Adipocyte (in vitro differentiated cells): Measurements from ENCODE around the gene LHFPL2.
A peak's percentile ranks its signal among the peaks of the same experiment; 100 is the strongest.

Experiments
- DNase-seq: peaks from one replicate; pipeline ENCODE4 v3.0.0-alpha.2; 2015; ENCODE audit warnings: low read depth
- H3K27me3 ChIP-seq: replicated peaks from 2 replicates; pipeline ENCODE4 v1.7.0; 2013; ENCODE audit warnings: mild to moderate bottlenecking, low read length, moderate library complexity; ENCODE audit not compliant: control insufficient read depth, insufficient read depth
- H3K36me3 ChIP-seq: 2 replicates; pipeline ENCODE4 v1.7.0; 2013; ENCODE audit warnings: low read length, mild to moderate bottlenecking, moderate library complexity; ENCODE audit not compliant: control insufficient read depth, insufficient read depth, severe bottlenecking
- H3K4me1 ChIP-seq: 2 replicates; pipeline ENCODE4 v1.7.0; 2013; ENCODE audit warnings: mild to moderate bottlenecking, low read length, moderate library complexity; ENCODE audit not compliant: control insufficient read depth, insufficient read depth
- H3K4me3 ChIP-seq: 2 replicates; pipeline ENCODE4 v1.7.0; 2013; ENCODE audit warnings: mild to moderate bottlenecking, low read length, moderate library complexity
- H3K9ac ChIP-seq: 2 replicates; pipeline ENCODE4 v1.7.0; 2013; ENCODE audit warnings: mild to moderate bottlenecking, low read length, moderate library complexity
- H3K9me3 ChIP-seq: 2 replicates; pipeline ENCODE4 v1.7.0; 2013; ENCODE audit warnings: mild to moderate bottlenecking, low read length, moderate library complexity; ENCODE audit not compliant: control insufficient read depth

LHFPL2 gene

DNA sequence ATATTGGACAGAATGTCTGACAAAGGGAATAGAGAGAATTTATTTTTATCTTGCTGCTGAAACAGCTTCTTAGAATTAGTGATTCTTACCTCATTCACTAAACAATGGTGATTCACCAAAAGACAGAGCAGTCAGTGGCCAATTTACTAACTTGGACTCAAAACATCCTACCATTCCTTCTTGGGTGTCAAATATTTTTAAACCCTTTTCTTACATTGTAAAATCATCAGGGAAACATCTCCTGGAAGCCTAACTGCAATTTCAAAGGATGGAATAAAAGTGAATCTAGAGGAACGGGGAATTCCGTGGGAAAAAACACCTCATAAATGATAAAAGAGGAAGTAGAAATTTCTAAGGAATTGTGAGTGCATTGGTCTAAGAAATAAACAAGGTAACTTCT is 97.7 kb downstream of the LHFPL2 start:
- Histone ChIP-seq H3K36me3 (no peaks in the 10 kb centered on the region), H3K4me3 (no peak overlapping the region), H3K9ac (no peak overlapping the region), H3K9me3 (no peaks in the 10 kb centered on the region), H3K4me1 (peaks cover 51% of the 10 kb centered on the region), H3K27me3 (no peaks in the 10 kb centered on the region)
- no peak for DNase-seq

DNA sequence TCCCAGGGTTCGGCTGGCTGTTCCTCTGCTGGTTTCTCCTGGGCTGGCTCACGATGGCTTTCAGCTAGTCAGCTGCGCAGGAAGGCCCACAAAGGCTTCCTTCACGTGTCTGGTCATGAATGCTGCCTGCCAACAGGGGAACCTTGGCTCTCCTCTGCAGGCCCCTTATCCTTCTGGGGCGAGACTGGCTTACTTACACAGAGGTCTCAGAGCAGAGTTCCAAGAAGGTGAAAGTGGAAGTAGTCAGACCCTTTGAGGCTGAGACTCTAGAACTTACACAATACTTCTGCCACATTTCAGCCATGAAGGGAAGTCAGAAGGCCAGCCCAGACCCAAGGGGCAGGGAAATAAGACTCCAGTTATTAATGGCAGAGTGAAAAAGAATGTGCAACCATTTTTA is 99.5 kb downstream of the LHFPL2 start:
- H3K36me3 ChIP-seq, result no peaks in the 10 kb centered on the region
- no peaks in the 10 kb centered on the region for H3K9me3 ChIP-seq
- peaks cover 65% of the 10 kb centered on the region for H3K4me1 ChIP-seq
- DNase-seq, result no peak
- H3K27me3 ChIP-seq, result no peaks in the 10 kb centered on the region
- peak overlapping the region; percentile 70 for H3K9ac ChIP-seq
- H3K4me3 ChIP-seq, result peak overlapping the region; percentile 1

DNA sequence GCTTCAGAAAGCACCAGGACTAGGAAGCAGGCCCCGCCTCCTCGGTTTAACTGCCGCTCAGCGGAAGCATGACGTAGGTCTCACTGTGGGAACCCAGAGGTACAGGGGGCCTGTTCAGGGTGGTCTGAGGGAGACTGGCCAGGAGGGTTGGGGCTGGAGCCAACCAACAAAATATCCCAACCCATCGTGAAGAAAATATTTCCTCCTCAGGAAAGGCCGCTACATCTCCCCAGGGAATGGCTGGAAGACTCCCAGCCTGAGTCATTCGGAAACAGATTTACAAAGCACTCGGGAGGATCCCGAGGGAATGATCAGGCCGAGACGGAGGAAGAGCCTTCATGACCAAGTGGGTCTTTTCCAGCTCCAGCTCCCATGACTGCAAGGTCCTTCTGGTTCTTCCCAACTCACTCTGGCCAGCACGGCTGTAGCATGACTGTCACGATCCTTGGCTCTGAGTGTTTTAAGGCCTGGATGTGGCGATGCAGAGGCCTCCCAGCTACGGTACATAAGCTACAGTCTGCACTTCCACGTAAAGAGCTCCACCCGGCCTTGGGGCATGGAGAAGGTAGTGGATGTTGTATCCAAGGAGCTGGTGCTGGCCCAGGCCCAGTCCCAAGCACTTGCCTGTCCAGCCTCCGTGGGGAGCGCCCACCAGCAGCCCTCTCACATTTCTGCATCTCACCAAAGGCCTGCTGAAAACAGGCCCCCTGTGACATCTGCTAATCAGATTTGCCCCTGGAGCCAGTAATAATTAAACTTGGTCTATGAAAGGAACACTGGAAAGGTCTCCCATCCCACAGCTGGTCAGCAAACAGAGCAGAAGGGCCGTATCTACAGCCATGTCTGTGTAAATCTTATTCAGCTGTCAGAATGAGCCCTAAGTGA is 100.6 kb downstream of the LHFPL2 start:
- Histone ChIP-seq H3K4me3 (peak overlapping the region; percentile 67), H3K4me1 (peaks cover 70% of the 10 kb centered on the region), H3K36me3 (no peaks in the 10 kb centered on the region), H3K9me3 (no peaks in the 10 kb centered on the region), H3K27me3 (no peaks in the 10 kb centered on the region), H3K9ac (peak overlapping the region; percentile 70)
- no peak for DNase-seq

DNA sequence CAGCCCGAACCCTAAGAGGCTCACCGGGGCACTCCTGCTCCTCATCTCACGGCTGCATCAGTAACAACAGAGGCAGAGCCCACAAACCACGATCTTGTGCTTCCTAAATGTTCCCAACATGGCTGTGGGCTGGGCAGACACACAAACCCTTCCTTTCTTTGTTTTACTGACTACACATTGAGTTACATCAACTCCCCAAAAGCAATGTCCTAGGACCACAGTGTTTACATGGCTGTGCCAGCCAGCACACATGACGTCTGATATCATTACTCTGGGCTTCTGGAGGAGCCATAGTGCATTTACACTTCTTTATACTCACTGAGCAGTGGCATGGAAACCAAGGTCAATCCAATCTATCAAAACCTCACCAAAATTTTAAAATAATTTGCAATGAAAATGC is 101.4 kb downstream of the LHFPL2 start:
- no peak for DNase-seq
- peak overlapping the region; percentile 67 for H3K4me3 ChIP-seq
- H3K9ac ChIP-seq, result peak overlapping the region; percentile 70
- H3K27me3 ChIP-seq, result no peaks in the 10 kb centered on the region
- H3K9me3 ChIP-seq, result no peaks in the 10 kb centered on the region
- H3K36me3 ChIP-seq, result no peaks in the 10 kb centered on the region
- H3K4me1 ChIP-seq, result peaks cover 70% of the 10 kb centered on the region

DNA sequence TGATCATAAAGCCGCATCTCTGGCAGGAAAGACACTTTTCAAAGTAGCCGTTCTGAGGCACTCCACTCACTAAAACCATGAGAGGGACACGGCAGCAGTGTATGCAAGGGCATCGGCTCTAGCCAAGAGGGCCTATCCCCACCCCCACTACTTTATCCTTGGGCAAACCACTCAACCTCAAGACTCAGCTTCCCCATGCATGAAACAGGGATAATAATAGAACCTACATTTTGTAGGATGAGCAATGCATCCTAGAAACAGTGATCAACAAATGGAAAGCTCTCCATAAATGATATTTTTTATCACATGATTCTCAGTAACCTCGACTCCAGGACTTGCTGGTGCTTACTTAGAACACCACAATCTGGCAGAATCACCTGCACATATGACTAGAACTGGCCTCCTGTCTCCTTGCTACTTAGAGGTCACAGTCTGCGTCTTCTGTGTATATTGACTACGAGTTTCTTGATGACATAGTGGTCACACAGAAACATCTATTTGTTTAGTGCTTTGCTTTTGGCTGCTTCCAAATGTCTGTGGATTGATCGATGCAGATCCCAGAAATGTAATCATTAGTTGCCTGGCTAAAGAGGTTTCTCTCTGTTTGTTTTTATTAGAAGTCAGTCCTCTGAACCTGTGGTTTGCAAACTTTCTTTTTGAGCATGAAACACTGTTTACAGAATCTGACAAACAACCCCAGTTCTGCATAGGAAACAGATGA is 102.1 kb downstream of the LHFPL2 start:
- no peaks in the 10 kb centered on the region for H3K27me3 ChIP-seq
- no peaks in the 10 kb centered on the region for H3K36me3 ChIP-seq
- no peak overlapping the region for H3K9ac ChIP-seq
- peak overlapping the region; percentile 67 for H3K4me3 ChIP-seq
- H3K9me3 ChIP-seq, result no peaks in the 10 kb centered on the region
- DNase-seq, result no peak
- H3K4me1 ChIP-seq, result peaks cover 70% of the 10 kb centered on the region

DNA sequence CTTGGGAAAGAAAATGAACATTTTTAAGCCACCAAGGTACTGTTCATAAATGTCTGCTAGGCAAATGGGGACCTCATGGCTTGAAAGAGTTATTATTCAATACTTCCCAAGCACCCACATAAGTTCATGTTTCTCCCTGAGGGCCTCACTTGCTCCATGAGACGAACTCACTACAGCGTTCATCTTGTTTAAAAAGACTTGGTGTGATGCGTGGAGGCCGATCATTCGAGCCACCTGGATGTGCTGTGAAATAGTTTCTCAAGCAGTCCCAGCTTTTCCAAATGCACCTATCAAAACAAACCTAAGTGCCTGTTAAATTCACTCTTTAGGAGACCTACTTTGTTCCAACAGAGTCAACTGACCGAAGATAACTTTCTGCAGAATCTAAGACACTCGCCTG is 103.2 kb downstream of the LHFPL2 start:
- H3K4me3 ChIP-seq, result no peak overlapping the region
- no peak for DNase-seq
- peaks cover 63% of the 10 kb centered on the region for H3K4me1 ChIP-seq
- no peaks in the 10 kb centered on the region for H3K27me3 ChIP-seq
- no peaks in the 10 kb centered on the region for H3K9me3 ChIP-seq
- H3K9ac ChIP-seq, result no peak overlapping the region
- H3K36me3 ChIP-seq, result no peaks in the 10 kb centered on the region

DNA sequence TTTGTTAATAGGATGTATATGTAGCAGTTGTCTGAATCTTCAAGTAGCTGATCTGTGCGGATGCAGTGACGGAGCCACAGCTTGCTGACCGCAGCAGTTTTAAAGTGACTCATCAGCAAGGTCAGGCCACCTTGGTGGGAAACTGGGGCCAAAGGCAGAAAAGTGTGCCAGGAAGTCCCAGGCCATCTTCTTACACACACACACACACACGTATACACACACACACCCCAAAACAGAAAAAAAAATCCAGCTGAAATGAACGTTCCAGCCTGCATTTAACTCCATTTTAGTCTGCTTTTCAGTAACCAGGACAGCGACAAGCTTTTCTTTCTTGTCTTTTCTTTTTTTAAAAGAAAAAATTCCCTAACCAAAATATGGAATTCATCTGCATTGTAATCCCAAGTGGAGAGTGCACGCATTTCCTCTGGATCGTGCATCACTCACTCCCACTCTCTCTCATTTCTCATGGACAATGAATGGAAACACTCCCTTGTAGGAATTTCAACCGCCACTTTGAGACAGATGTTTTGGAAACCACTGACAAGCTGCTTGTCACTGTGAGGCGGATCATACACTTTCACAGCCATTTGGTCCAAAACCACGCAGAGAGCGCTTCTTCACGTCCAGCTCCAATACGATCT is 103.9 kb downstream of the LHFPL2 start:
- Histone ChIP-seq H3K27me3 (no peaks in the 10 kb centered on the region), H3K4me1 (peaks cover 64% of the 10 kb centered on the region), H3K9ac (peak overlapping the region; percentile 36), H3K4me3 (peak overlapping the region; percentile 20), H3K9me3 (no peaks in the 10 kb centered on the region), H3K36me3 (no peaks in the 10 kb centered on the region)
- DNase-seq, result no peak

DNA sequence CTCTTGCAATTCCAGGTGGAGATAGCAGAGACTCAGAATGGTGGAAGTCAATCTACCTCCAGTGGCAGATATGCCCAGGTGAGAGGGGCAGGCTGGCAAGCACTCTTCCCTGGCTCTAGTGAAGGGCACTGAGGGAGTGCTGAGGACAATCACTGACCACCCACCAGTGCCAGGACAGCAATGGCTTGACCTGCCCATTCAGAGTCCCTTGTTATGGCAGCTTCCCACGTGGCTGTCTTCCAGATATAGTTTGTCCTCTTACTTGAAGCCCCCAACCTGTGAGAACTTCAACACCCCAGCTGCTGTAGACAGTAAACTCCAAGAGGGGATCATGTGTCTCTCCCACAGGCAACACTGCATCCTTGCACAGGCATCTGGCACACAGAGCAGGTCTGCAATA is 104.7 kb downstream of the LHFPL2 start:
- Histone ChIP-seq H3K4me3 (no peak overlapping the region), H3K9ac (no peak overlapping the region), H3K36me3 (no peaks in the 10 kb centered on the region), H3K27me3 (no peaks in the 10 kb centered on the region), H3K4me1 (peaks cover 58% of the 10 kb centered on the region), H3K9me3 (no peaks in the 10 kb centered on the region)
- DNase-seq, result no peak

DNA sequence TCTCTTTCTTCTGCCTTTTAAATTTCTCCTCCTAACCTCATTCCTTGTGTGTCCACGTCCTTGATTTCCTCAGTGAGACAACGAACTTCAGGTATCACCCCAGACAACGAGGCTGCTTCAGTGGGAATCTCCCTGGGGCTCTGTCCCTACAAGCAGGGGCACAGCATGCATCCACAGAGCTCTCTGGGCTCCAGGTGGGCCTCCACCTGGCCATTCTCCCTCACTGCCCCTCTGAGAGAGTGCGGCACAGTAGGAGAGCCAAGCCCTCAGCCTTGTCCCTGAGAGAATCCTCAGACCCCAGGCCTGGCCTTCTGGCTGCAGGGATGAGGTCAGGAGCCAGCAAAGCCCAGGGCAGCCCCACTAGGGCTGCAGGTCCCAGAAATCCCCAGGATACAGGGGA is 105.3 kb downstream of the LHFPL2 start:
- Histone ChIP-seq H3K4me3 (no peak overlapping the region), H3K9ac (no peak overlapping the region), H3K9me3 (no peaks in the 10 kb centered on the region), H3K4me1 (peaks cover 51% of the 10 kb centered on the region), H3K27me3 (no peaks in the 10 kb centered on the region), H3K36me3 (no peaks in the 10 kb centered on the region)
- no peak for DNase-seq

DNA sequence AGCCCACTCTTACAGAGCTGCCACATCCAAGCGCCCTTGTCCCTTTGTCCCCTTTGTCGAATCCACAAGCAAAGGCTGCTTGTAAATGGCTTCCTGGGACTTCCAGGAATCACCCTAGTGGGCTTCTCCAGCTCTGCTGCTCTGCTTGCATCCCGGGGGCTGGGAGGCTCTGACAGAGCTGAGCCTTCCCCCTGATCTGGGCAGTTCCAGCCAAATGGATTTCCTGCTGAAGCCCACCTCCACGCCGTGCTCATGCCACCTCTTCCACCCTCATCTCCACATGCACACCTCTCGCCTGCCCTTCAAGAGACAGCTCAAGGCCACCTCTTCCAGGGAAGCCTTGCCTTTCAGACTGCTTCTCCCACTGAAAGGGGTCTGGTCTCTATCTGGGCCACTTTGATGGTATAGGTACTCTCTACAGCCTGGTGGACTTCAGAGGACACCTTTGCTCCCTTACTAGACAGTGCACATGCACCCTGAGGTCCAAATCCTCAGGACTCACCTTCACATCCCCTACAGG is 106.2 kb downstream of the LHFPL2 start:
- Histone ChIP-seq H3K36me3 (no peaks in the 10 kb centered on the region), H3K9ac (no peak overlapping the region), H3K4me3 (no peak overlapping the region), H3K4me1 (peaks cover 42% of the 10 kb centered on the region), H3K27me3 (no peaks in the 10 kb centered on the region), H3K9me3 (no peaks in the 10 kb centered on the region)
- no peak for DNase-seq

DNA sequence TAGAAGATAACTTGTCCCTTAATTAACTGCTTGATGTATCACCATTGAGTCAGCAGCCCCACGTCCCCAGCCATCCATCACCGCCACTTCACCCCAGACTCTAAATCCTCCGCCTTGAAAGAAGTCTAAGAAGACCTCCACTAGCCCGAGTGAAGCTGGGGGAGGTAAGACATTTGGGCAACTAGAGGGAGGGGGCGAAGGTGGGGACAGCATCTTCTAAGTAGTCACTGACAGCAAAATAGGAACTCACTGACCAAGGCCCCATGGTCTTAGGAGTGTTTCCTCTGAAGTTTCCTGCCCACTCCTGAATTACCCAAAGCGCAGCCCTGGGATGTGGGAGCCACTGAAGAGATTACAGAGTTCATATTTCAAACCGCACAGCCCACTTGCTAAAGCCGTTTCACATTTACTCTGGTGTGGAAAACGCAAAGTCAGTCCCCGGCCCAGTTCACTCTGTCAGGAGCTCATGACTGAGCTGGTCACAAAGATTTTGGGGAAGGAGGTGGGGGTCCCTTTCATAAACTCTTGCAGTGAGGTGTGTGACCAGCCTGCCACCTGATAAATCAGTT is 107.4 kb downstream of the LHFPL2 start:
- no peak overlapping the region for H3K4me3 ChIP-seq
- H3K36me3 ChIP-seq, result no peaks in the 10 kb centered on the region
- no peaks in the 10 kb centered on the region for H3K27me3 ChIP-seq
- DNase-seq, result no peak
- no peak overlapping the region for H3K9ac ChIP-seq
- no peaks in the 10 kb centered on the region for H3K9me3 ChIP-seq
- peaks cover 30% of the 10 kb centered on the region for H3K4me1 ChIP-seq
